Measurements from ENCODE around the gene CCDC39. TPM values are rescaled to one million over a fixed set of nuclear protein-coding genes. Genes with fewer than 3 reads are reported as not detected.
"Not testable (repeated sequence)": the region's sequence is repeated elsewhere in the genome, so short reads cannot be mapped to it uniquely, and the experiment has no call there.

The CCDC39 gene
- total RNA-seq, 2 donors from 2014 or later: not detected

DNA sequence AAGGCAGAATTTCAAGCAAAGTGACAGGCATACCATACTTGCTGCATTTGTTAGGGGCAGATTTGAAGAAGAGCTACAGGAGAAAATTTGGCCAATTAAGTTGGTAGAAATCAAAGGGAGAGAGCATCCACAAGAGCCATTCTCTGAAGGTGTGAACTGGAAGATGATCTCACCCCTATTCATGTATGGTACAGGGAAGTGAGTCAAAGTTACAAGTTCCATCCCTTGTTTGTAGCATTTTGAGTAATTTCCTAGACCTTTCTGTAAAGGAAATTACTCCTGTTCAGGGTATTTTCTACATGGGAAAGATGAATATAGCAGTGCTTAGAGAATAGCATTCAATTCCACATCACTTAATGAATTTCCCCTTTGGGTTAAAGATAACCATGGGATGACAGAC lies 48.9 kb downstream of the CCDC39 start:
- ATAC-seq: no peak
- intact Hi-C loops (cut with DNase I): no loop called here
- DNase-seq: no peak

GRCh38 chr3:180626844-180627243 lies 52.4 kb downstream of the CCDC39 start:
- ATAC-seq (no peak), DNase-seq (no peak)
- intact Hi-C loops (cut with DNase I): no loop called here

- ATAC-seq (no peak), DNase-seq (no peak)
- intact Hi-C loops (cut with DNase I): no loop called here
These were observed 54.6 kb downstream of the CCDC39 start for GRCh38 chr3:180624714-180625113.

DNA sequence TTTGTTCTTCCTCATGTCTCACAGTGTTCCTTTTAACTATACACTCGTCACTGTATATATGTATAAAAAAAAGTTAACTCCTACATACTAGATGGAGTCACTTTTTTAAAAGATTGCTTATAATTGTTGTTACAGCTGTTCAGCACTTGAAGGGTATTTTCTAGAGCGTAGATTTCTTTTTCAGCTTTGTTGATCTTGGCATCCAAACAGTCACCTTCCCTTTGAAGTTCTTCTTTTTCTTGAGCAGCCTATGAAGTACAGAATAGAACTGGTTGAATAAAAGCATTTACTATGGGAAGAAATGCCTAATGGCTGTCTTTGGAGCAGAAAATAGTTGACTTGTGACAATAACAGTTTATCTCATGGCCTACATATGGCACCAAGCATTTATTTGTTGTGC lies 59.6 kb downstream of the CCDC39 start:
- DNase-seq (no peak), ATAC-seq (no peak)
- intact Hi-C loops (cut with DNase I): no loop called here

GRCh38 chr3:180618563-180618962 lies 60.7 kb downstream of the CCDC39 start:
- intact Hi-C loops (cut with DNase I); ATAC-seq; DNase-seq: not testable (repeated sequence)

GRCh38 chr3:180617049-180617448 lies 62.2 kb downstream of the CCDC39 start:
- no peak for ATAC-seq
- no peak for DNase-seq
- intact Hi-C loops (cut with DNase I): no loop called here

DNA sequence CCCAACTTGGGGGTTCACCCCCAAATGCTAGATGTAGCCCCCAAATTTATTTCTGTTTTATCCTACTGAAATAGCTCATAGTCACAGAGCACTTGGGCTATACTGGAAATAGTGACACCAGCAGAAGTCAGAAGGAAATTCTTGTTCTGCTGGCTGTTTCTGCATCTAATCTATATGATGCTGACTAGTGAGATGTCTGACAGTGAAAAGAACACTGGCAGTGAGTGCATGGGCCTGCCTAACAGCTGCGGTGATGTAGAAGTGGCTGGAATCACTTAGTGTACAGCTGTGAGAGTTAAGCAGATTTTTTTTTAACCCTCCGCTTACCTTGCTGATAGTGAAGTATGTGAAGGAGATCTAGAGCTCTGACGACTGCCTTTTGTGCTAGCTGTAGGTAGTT lies 63.3 kb downstream of the CCDC39 start:
- intact Hi-C loops (cut with DNase I): no loop called here
- DNase-seq (no peak), ATAC-seq (no peak)

GRCh38 chr3:180612364-180612763 lies 66.9 kb downstream of the CCDC39 start:
- no peak for ATAC-seq

DNA sequence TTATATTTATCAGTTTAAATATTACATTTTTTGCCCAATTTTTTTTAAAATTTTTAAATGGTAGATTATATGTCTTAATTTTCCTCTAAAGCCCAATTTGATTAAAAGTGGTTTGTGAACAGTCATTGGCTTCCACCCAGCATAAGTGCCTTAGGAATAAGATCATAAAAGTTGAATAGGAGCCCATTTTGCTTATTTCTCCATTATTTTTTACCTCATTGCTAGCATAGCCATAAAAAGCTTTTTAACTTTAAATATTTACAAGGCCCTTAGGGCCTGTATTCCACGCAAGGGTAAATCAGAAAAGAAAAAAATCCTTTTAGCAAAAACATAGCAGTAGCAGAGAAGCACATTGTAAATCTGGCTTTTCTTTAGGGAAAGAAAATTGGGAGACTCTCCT lies 68.3 kb downstream of the CCDC39 start:
- intact Hi-C loops (cut with DNase I): no loop called here
- ATAC-seq (no peak), DNase-seq (no peak)

More at GRCh38 chr3:180612364-180612763, 66.9 kb downstream of the CCDC39 start:
- no peak for DNase-seq
- intact Hi-C loops (cut with DNase I): no loop called here

GRCh38 chr3:180601688-180602666 lies 77.3 kb downstream of the CCDC39 start, which contains the start of gene TTC14:
TSS of gene TTC14 (plus strand) at chr3:180602163. CDS start at chr3:180602262, 99 bp downstream.
- DNase-seq (peak; percentile 94), ATAC-seq (peak; percentile 100)
- intact Hi-C loops (cut with DNase I): no loop called here

GRCh38 chr3:180600473-180600872 lies 78.8 kb downstream of the CCDC39 start:
- DNase-seq: no peak
- no peak for ATAC-seq
- intact Hi-C loops (cut with DNase I): no loop called here

- intact Hi-C loops (cut with DNase I): loop anchor here in 1 of 2 donors (5.0 kb wide), 1 partner anchor 668 kb away; no protein-coding TSS in a partner anchor
- DNase-seq (no peak), ATAC-seq (no peak)
These were observed 83.7 kb downstream of the CCDC39 start for GRCh38 chr3:180595559-180595935.

GRCh38 chr3:180594631-180595558 lies 84.4 kb downstream of the CCDC39 start:
- DNase-seq (no peak), ATAC-seq (no peak)
- intact Hi-C loops (cut with DNase I): loop anchor here in 1 of 2 donors (5.0 kb wide), 2 partner anchors 668 to 783 kb away; no protein-coding TSS in a partner anchor

- DNase-seq: not testable (repeated sequence)
These were observed 85.7 kb downstream of the CCDC39 start for GRCh38 chr3:180593631-180594030.

DNA sequence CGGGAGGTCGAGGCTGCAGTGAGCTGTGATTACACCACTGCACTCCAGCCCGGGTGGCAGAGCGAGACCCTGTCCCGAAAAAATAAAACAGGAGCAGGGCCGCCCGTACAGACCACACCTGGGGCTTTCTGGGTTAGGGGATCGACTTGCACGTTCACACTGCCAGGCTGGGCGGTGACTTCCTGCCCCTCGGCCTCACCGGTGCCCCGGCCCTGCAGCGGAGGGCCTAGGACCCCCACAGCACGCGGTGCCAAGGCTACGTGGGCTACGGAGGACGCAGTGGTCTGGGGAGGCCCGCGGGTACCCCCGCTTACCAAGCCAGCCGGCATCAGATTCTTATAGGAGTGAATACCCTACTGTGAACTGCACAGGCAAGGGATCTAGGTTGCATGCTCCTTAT lies 88.9 kb downstream of the CCDC39 start:
- intact Hi-C loops (cut with DNase I): loop anchor here in 1 of 2 donors (5.0 kb wide), 1 partner anchor 778 kb away; no protein-coding TSS in a partner anchor
- ATAC-seq (no peak), DNase-seq (no peak)

More at GRCh38 chr3:180593631-180594030, 85.7 kb downstream of the CCDC39 start:
- intact Hi-C loops (cut with DNase I): loop anchor here in 1 of 2 donors (5.0 kb wide), 1 partner anchor 781 kb away; no protein-coding TSS in a partner anchor
- not testable (repeated sequence) for ATAC-seq

DNA sequence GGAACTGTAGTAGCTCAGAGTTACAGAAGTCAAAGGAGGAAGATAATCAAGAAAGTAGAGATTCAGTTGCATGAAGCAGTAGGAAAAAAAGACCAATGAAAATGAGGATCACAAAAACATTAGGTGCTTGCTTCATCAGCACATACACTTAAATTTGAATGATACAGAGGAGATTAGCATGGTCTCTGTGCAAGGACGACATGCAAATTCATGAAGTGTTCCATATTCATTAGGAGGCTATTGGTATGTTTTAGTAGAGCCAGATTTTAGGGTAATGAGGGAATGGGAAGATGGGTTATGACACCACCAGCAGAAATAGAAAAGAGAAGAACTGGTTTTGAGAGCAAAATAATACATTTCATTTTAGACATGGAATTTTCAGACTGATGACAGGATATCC lies 98.4 kb downstream of the CCDC39 start:
- intact Hi-C loops (cut with DNase I): no loop called here
- DNase-seq: no peak
- no peak for ATAC-seq

DNA sequence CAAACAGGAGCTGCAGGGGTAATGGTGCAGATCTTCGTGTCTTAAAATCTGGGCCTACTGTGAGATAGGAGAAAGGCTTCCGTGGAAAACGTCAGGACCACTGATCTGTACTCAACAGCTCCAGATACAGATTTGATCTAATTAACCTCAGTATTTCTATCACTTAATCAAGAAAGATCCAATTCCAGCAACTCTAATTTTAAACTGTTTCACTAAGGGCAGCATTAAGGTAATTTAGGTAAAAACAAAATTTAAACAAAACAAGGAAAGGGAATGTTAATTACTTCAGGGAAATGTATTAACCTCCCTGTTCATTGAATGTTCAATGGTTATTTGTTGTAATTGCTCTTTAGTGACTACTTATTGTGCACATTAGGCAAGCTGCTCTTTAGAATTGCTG lies 103.7 kb downstream of the CCDC39 start:
- DNase-seq: no peak
- intact Hi-C loops (cut with DNase I): no loop called here
- no peak for ATAC-seq

DNA sequence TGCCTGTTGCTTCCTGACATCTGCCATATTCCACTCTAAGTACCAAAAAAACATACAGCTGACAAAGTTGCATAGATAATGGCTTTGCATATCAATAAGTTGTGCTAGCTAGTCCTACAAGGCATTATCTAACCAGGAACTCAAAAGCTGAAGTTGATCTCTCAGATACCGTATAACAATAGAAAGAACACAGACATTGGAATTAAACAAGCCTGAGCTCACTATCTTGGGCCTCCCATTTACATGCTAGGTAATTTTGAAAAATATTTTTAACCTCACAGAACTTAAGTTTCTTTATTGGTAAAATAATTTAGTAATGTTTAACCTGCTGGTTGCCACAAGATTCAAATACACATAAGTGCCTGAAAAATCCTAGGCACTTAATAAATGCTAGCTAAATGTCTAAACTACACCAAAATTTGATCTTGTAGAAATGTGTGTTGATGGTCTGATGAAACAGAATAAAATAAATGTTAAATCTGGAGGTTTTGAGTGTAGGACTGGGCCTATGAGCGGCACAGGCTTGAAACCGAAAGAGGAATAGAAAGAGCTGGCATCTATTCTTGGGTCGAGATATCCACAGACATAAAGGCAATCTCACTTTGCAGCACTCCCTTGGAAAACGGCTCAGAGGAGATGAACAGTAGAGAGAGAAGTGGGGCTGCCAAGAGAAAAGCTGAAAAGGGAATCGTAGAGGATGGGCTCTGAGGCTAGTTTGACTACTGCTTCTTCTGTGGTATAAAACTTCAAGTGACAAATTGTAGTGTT lies 107.3 kb downstream of the CCDC39 start:
- DNase-seq: no peak
- ATAC-seq: no peak
- intact Hi-C loops (cut with DNase I): no loop called here

GRCh38 chr3:180570238-180570637 lies 109.1 kb downstream of the CCDC39 start:
- ATAC-seq: no peak
- DNase-seq: no peak
- intact Hi-C loops (cut with DNase I): no loop called here

Data from left cardiac atrium (tissue), 4 donors.